Lower leg skin (tissue), 3 donors: ENCODE data around the gene TCF7L2.

Experiments used
- CTCF ChIP-seq, 3 donors: fragments of 450-650 bp; IDR thresholded peaks; one replicate each; pipeline ENCODE4 v1.5.1; 2016; ENCODE audit warnings: antibody characterized with exemption in 3 of 3, mild to moderate bottlenecking in 3 of 3, moderate library complexity in 2 of 3
- POLR2A ChIP-seq, 2 donors: fragments of 450-650 bp; IDR thresholded peaks; one replicate each; pipeline ENCODE4 v1.6.1; 2016 to 2017; ENCODE audit warnings: antibody characterized with exemption in 2 of 2, mild to moderate bottlenecking in 1 of 2, moderate library complexity in 1 of 2

- TF ChIP-seq POLR2A (IDR thresholded peaks at IDR 0.05) (no peak), CTCF (IDR thresholded peaks at IDR 0.05) (no peak)
These were observed 158.3 kb downstream of the TCF7L2 start for GRCh38 chr10:113108194-113108835.
